Keratinocyte (primary cell): ENCODE data around the gene CA14. TPM values are rescaled to one million over a fixed set of nuclear protein-coding genes. Genes with fewer than 3 reads are reported as not detected.
A peak's percentile ranks its signal among the peaks of the same experiment; 100 is the strongest.

Experiments used
- DNase-seq: peaks from one replicate; pipeline ENCODE4 v3.0.0-alpha.2; 2011; ENCODE audit warnings: low read depth, missing footprints, low spot score
- FAIRE-seq: peaks from 2 replicates; lab custom pipeline; 2011; peaks lifted over from hg19 to GRCh38; lab: Jason Lieb, UNC
- H2AFZ ChIP-seq: 2 replicates; pipeline ENCODE4 v1.6.0; 2012; ENCODE audit warnings: low read length, control low read depth, inconsistent platforms; ENCODE audit not compliant: control insufficient read depth
- H3K27ac ChIP-seq: 2 replicates; pipeline ENCODE4 v1.5.1; 2011; ENCODE audit warnings: low read length; ENCODE audit not compliant: control insufficient read depth, insufficient read depth
- H3K27me3 ChIP-seq: 3 replicates; pipeline ENCODE4 v1.6.0; 2011; ENCODE audit warnings: low read length; ENCODE audit not compliant: control insufficient read depth, insufficient read depth; ENCODE audit errors: extremely low read depth
- H3K36me3 ChIP-seq, 2 experiments: 2 replicates in 1 of 2; 3 replicates in 1 of 2; pipeline ENCODE4 v1.5.1; 2011; ENCODE audit warnings: low read length in 2 of 2, mild to moderate bottlenecking in 1 of 2; ENCODE audit not compliant: control insufficient read depth in 2 of 2, insufficient read depth in 2 of 2; ENCODE audit errors: extremely low read depth in 1 of 2
- H3K4me1 ChIP-seq: 3 replicates; pipeline ENCODE4 v1.5.1; 2011; ENCODE audit warnings: low read length; ENCODE audit not compliant: control insufficient read depth, insufficient read depth; ENCODE audit errors: extremely low read depth
- H3K4me2 ChIP-seq: 3 replicates; pipeline ENCODE4 v1.6.0; 2011; ENCODE audit warnings: low read depth, low read length; ENCODE audit not compliant: control insufficient read depth, insufficient read depth; ENCODE audit errors: extremely low read depth
- H3K4me3 ChIP-seq, 3 experiments: fragments of 200-600 bp in 1 of 3; sonication (generic) in 1 of 3; 2 replicates in 2 of 3; 3 replicates in 1 of 3; pipeline ENCODE4 v1.5.1; 2011 to 2016; ENCODE audit warnings: low read length in 3 of 3, mild to moderate bottlenecking in 3 of 3, control low read depth in 2 of 3, inconsistent platforms in 1 of 3, low read depth in 1 of 3, mixed read lengths in 1 of 3, mixed run types in 1 of 3, moderate library complexity in 1 of 3; ENCODE audit not compliant: control insufficient read depth in 2 of 3, insufficient read depth in 2 of 3; ENCODE audit errors: extremely low read depth in 1 of 3
- H3K79me2 ChIP-seq: 2 replicates; pipeline ENCODE4 v1.6.0; 2012; ENCODE audit warnings: low read length; ENCODE audit not compliant: control insufficient read depth, insufficient read depth
- H3K9ac ChIP-seq: 3 replicates; pipeline ENCODE4 v1.6.0; 2011; ENCODE audit warnings: low read length; ENCODE audit not compliant: control insufficient read depth, insufficient read depth; ENCODE audit errors: extremely low read depth
- H3K9me1 ChIP-seq: 3 replicates; pipeline ENCODE4 v1.6.0; 2011; ENCODE audit warnings: low read length; ENCODE audit not compliant: control insufficient read depth, insufficient read depth; ENCODE audit errors: extremely low read depth
- H3K9me3 ChIP-seq: 2 replicates; pipeline ENCODE4 v1.5.1; 2012; ENCODE audit warnings: low read depth, low read length; ENCODE audit not compliant: control insufficient read depth
- H4K20me1 ChIP-seq: 3 replicates; pipeline ENCODE4 v1.6.0; 2011; ENCODE audit warnings: low read length; ENCODE audit not compliant: control insufficient read depth, insufficient read depth; ENCODE audit errors: extremely low read depth
- EZH2 ChIP-seq: IDR thresholded peaks from one replicate; pipeline ENCODE4 v1.6.1; 2012; ENCODE audit warnings: inconsistent platforms, mild to moderate bottlenecking, low read length, moderate library complexity
- dilution Hi-C: fragments of 300-500 bp; cut with MboI; formaldehyde crosslinking; loops from one replicate; pipeline ENCODE4 v1.7.0; 2020; ENCODE audit warnings: low sequenced_read_pairs; ENCODE audit not compliant: extremely low pct_ligation_motif_present
- polyA plus RNA-seq, 5 experiments: library from polyadenylated mRNA; depleted of rRNA in 3 of 5; stranded (reverse) in 3 of 5; stranded (forward) in 1 of 5; unstranded in 1 of 5; fragments of >200 nt; gene quantifications; 1 replicate in 1 of 5; 2 replicates in 3 of 5; 3 replicates in 1 of 5; pipeline versions ENCODE4 v1.2.1 to v1.2.3, GENCODE V29; 2011 to 2012; ENCODE audit warnings: missing spikeins in 2 of 5, low read depth in 1 of 5, low replicate concordance in 1 of 5
- TF ChIP-seq, protein P1 (sequence below), 3 experiments: IDR thresholded peaks in 1 of 3; conservative IDR thresholded peaks in 1 of 3; optimal IDR thresholded peaks in 1 of 3; 2 replicates in 2 of 3; 3 replicates in 1 of 3; pipeline versions ENCODE3 to v1.5.1; 2011; ENCODE audit warnings: low read length in 3 of 3, mild to moderate bottlenecking in 3 of 3, moderate library complexity in 2 of 3, control low read depth in 1 of 3, inconsistent platforms in 1 of 3; ENCODE audit not compliant: insufficient read depth in 2 of 3; ENCODE audit errors: extremely low read depth in 1 of 3

The CA14 gene
- polyA plus RNA-seq, 1 donor (not counting 4 experiments of a cell fraction or from before 2014, with no cell fraction given): 0.24 TPM

DNA sequence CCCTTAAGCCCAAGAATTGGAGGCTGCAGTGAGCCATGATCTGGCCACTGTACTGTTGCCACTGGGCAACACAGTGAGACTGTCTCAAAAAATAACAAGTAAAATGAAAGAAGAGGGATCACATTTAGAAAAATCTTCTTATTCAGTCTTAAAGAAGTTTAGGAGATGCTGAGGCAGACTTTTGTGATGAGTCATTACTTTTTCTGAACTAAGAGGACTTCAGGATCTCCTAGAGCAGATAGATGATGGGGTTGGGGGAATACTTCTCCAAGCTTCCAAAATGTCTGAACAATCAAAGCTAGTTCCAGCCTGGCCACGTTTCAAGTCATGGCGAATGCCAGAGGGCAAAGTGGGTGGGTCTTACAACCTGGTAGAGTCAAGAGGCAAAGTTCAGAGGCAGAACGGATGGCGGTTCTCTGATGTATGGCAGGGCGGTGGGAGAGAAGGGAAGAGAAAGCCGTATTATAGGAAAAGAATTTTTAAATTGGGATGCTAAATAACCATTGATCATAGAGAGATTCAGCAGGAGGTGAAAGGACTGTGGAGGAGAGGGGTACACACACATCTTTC lies 22.6 kb downstream of the CA14 start:
- Histone ChIP-seq H3K4me1 (peaks cover 18% of the 10 kb centered on the region), H3K27ac (no peak overlapping the region), H2AFZ (no peak overlapping the region), H3K36me3 (peaks cover 0 to 6% of the 10 kb centered on the region in 2 experiments), H3K27me3 (no peaks in the 10 kb centered on the region), H3K79me2 (no peaks in the 10 kb centered on the region), H3K4me3 (no peak overlapping the region), H3K9me3 (no peaks in the 10 kb centered on the region), H3K9me1 (no peaks in the 10 kb centered on the region), H3K9ac (no peak overlapping the region), H4K20me1 (no peaks in the 10 kb centered on the region), H3K4me2 (no peak overlapping the region)
- DNase-seq (no peak), FAIRE-seq (no peak)
- no peak for TF ChIP-seq EZH2
- TF ChIP-seq, protein P1, sequence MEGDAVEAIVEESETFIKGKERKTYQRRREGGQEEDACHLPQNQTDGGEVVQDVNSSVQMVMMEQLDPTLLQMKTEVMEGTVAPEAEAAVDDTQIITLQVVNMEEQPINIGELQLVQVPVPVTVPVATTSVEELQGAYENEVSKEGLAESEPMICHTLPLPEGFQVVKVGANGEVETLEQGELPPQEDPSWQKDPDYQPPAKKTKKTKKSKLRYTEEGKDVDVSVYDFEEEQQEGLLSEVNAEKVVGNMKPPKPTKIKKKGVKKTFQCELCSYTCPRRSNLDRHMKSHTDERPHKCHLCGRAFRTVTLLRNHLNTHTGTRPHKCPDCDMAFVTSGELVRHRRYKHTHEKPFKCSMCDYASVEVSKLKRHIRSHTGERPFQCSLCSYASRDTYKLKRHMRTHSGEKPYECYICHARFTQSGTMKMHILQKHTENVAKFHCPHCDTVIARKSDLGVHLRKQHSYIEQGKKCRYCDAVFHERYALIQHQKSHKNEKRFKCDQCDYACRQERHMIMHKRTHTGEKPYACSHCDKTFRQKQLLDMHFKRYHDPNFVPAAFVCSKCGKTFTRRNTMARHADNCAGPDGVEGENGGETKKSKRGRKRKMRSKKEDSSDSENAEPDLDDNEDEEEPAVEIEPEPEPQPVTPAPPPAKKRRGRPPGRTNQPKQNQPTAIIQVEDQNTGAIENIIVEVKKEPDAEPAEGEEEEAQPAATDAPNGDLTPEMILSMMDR (optimal IDR thresholded peaks at IDR 0.05 in 1 of 3, IDR thresholded peaks at IDR 0.05 in 1 of 3, conservative IDR thresholded peaks at IDR 0.05 in 1 of 3; ENCODE audit: extremely low read depth in 1 of 3, insufficient read depth in 2 of 3, low read length in 3 of 3): no peak
- dilution Hi-C loops: no loop called here

DNA sequence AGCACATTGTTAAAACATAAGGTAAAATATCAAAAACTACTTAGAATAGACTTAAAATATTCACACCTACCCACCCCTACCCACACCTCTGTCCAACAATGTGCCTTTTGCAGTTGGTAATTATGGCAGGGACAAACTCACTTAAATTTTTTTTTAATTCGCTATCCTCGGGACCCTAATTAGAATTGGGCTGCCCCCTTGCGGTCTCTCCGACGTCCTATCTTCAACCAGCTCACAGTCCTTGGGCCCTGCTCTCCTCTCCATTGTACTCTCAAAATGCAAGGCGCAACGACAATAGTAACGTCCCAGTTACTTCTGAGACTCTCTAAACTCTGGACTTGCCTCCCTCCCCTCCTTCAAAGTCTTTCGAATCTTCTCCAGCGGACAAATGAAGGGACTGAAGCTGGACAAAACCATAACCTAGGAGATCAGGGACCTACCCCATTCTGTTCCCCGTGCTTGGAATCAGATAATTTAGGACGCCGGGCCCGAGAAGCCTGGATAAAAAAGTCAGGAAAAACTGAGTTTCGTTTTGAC lies 23.7 kb downstream of the CA14 start:
- H2AFZ ChIP-seq: peak overlapping the region; percentile 86
- peak overlapping the region; percentile 90 for H3K9ac ChIP-seq
- H3K4me3 ChIP-seq: peak overlapping the region; percentile 42 to 77 (median 63)
- TF ChIP-seq, protein P1 (optimal IDR thresholded peaks at IDR 0.05 in 1 of 3, IDR thresholded peaks at IDR 0.05 in 1 of 3, conservative IDR thresholded peaks at IDR 0.05 in 1 of 3; ENCODE audit: extremely low read depth in 1 of 3, insufficient read depth in 2 of 3, low read length in 3 of 3): peak; percentile 67 to 76 (median 68)
- no peak for TF ChIP-seq EZH2
- no peaks in the 10 kb centered on the region for H3K9me3 ChIP-seq
- H3K4me1 ChIP-seq: peaks cover 18% of the 10 kb centered on the region
- no peaks in the 10 kb centered on the region for H4K20me1 ChIP-seq
- DNase-seq (no peak), FAIRE-seq (peak; percentile 20)
- H3K9me1 ChIP-seq: no peaks in the 10 kb centered on the region
- H3K27ac ChIP-seq: peak overlapping the region; percentile 91
- peak overlapping the region; percentile 93 for H3K4me2 ChIP-seq
- no peaks in the 10 kb centered on the region for H3K79me2 ChIP-seq
- H3K27me3 ChIP-seq: no peaks in the 10 kb centered on the region
- H3K36me3 ChIP-seq: peaks cover 2 to 7% of the 10 kb centered on the region in 2 experiments
- dilution Hi-C loops: no loop called here
